ENCODE measurements around the gene BPI.
A peak's percentile ranks its signal among the peaks of the same experiment; 100 is the strongest.
"Not testable (repeated sequence)": the region's sequence is repeated elsewhere in the genome, so short reads cannot be mapped to it uniquely, and the experiment has no call there.

The BPI gene

DNA sequence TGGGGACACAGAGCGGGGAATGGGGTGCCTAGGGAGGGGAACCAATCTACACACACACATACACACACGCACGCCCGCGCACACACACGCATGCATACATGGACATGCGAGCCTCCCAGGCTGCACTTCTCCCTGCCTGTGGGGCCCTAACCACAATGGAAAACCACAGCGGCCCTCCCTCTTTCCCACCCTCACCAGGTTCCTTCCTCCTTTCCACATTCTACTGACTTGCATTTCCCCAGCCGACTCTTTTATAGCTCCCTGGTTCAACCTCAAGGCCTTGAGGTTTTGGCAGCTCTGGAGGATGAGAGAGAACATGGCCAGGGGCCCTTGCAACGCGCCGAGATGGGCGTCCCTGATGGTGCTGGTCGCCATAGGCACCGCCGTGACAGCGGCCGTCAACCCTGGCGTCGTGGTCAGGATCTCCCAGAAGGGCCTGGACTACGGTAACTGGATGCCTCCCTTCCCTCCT, at the start of gene BPI:
Gene BPI (plus strand): TSS at position 249 of the 472 bp plus-strand sequence. CDS start 68 bp downstream, at position 317.
- no peak for DNase-seq

- DNase-seq, result not testable (repeated sequence)
Observed at GRCh38 chr20:38254621-38255020, 49.3 kb upstream of the BPI start.

- DNase-seq, result no peak
Observed at GRCh38 chr20:38255393-38255792, 48.6 kb upstream of the BPI start.

DNA sequence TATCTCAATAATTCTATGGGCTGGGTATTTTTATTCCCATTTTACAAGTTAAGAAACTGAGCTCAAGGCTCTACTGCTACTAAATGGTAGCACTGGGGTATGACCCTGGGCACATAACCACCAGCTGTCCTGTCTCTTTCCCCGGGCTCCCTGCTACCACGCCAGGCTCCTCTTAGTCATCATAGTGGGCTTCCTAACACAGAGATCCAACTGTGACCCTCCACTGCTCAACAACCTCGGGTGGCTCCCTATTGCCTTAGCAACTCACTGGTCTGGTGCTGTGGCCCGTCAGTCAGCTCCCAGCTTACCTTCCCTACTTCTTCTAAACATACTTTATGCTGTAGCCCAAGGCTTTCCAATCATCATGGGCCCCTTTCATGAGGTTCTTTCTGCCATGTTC, 47.9 kb upstream of the BPI start:
- no peak for DNase-seq

DNA sequence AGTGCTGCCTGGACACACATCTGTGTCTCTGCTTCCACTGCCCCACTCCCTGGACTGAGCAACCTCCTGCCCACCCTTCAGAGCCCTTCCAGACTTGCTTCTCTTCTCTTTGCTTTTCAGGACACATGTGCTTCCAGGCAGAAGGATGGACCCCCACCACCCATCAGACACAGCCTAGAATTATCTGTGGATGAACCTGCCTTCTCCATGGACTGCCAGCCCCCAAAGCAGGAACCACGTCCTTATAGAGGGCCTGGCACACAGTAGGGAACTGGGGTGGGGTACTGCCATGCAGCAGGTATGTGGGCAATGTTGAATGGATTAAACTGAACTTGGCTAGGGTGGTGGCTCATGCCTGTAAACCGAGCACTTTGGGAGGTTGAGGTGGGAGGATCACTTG, 47.0 kb upstream of the BPI start:
- no peak for DNase-seq

- no peak for DNase-seq
Observed at GRCh38 chr20:38258545-38259215, 45.3 kb upstream of the BPI start.

GRCh38 chr20:38260025-38260377, 44.0 kb upstream of the BPI start:
- no peak for DNase-seq

DNA sequence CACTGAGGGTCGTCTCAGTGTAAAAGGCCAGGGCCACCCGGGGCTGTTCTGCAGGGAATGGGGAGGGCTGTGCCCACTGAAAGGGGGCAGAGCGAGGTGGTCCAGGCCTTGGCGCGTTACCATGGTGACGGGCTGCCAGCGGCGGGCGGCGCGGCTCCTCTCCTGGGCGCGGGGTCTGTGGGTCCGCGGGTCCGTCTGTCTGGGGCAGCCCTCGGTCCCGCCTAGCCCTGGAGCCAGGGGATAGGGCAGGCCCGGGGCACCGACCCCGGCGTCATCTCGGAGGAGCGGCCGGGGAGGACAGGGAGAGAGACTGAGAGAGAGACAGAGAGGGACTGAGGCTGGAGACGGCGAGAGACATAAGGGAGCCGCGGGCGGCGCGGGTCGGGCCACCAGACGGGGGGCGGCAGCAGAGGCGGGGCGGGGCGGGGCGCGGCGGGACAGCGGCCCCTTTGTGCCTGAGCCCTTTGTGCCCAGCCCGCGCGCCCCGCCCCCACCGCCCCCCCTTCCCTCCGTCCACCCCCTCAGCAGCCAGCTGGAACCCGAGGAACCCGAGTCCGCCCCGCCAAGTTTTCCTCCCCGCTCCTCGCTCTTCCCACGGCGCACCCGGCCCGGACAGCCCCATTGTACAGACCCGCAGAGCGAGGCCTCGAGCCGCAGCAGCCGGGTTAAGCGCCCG, 43.4 kb upstream of the BPI start, which contains the start of gene KIAA1755:
Gene KIAA1755 (minus strand): TSS at position 358 of the 676 bp plus-strand sequence. CDS start 235 bp downstream, at position 123.
- DNase-seq, result no peak

DNA sequence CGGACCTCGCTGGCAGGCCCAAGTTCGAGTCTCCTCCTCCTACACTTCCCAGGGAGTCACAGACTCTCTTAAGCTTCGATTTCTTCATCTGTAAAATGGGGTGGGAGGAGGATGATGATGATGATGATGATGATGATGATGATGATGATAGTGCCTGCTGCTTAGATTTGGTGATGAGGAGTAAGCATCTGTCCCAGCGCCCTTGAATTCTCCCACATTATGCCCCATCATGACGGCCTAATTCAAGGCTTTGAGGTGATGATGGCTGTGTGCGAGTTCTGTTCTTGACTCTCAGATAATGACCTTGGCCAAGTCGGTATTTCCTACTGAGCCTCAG, 42.9 kb upstream of the BPI start:
- no peak for DNase-seq

- no peak for DNase-seq
Observed at GRCh38 chr20:38262931-38263330, 41.0 kb upstream of the BPI start.

GRCh38 chr20:38266426-38266825, 37.5 kb upstream of the BPI start:
- DNase-seq, result no peak

- no peak for DNase-seq
Observed at GRCh38 chr20:38267296-38267695, 36.7 kb upstream of the BPI start.

DNA sequence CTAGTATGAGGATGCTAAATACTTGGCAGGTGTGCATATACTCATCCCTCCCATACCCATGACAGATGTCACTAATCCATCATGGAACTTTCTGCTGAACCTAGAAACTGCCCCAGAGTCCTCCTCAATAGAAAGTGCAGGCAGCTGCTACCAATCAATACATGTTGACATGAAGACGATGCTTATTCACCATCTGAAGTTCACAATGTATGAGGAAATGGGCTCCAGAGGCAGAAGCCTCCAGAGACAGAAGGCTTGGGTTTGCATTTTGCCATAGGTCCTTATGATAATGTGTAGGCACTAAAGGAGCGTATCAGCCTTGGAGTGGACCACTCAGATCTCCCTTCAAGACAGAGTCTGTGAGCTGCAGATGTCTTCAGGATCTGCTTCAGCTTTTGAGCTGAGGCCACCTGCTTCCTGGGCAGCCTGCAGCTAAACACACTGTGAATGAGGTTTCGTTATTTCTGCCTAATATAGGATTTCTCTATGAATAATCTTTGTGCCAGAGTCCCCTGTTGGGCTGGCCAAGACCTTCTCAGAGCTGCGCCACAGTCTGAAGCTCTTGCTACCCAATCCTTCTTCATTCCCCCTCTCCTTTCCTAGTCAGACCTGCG, 35.9 kb upstream of the BPI start:
- DNase-seq, result no peak

DNA sequence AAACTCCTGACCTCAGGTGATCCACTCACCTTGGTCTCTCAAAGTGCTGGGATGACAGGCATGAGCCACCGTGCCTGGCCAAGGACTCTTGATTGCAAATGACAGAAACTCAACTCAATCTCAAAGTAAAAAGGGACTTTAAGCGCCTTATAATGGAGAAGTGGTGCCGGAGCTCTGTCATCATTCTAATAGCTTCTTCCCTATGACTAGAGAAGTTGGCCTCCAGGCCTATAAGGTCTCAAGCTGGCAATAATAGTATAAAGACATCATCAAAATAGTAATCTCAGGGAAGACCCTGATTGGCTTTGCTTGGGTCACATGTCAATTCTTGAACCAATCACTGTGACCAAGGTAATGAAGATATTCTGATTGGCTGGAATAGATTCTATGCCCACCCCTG, 34.9 kb upstream of the BPI start:
- no peak for DNase-seq

DNA sequence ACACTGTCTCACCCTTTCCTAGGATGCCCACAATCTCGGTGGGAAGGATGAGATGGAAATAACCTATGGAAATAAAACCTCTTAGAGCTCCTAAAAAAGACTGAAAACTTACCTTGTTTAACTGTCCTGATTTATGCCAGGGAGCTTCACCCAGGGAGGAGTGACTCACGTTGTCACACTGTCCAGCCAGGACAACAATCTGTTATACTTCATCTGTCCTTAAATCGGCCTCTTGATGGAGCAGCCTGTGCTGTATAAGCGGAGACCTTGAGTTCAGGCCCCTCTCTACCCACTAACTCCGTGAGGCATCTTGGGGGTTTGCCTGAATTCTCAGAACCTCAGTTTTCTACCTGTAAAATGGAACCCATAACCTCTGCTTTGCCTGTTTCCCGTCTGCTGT, 34.2 kb upstream of the BPI start:
- no peak for DNase-seq

- no peak for DNase-seq
Observed at GRCh38 chr20:38270869-38271605, 32.9 kb upstream of the BPI start.

GRCh38 chr20:38271608-38272120, 32.3 kb upstream of the BPI start:
- no peak for DNase-seq

- no peak for DNase-seq
Observed at GRCh38 chr20:38272398-38272797, 31.6 kb upstream of the BPI start.

GRCh38 chr20:38272961-38273360, 31.0 kb upstream of the BPI start:
- DNase-seq, result no peak

DNA sequence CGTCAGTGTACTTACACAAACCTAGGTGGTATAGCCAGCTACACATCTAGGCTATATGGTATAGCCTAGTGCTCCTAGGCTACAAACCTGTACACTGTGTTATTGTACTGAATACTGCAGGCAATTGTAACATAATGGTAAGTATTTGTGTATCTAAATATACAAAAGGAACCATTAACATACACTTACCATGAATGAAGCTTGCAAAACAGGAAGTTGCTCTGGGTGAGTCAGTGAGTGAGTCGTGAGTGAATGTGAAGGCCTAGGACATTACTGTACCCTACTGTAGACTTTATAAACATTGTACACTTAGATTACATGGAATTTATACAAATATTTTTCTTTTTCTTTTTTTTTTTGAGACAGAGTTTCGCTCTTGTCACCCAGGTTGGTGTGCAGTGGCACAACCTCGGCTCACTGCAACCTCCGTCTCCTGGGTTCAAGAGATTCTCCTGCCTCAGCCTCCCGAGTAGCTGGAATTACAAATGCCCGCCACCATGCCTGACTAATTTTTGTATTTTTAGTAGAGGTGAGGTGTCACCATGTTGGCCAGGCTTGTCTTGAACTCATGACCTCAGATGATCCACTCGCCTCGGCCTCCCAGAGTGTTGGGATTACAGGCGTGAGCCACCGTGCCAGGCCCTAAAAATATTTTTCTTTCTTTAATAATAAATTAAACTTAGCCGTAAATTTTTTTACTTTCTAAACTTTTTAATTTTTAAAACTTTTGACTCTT, 28.0 kb upstream of the BPI start:
- DNase-seq, result peak in 1 of 2 experiments; percentile 9

DNA sequence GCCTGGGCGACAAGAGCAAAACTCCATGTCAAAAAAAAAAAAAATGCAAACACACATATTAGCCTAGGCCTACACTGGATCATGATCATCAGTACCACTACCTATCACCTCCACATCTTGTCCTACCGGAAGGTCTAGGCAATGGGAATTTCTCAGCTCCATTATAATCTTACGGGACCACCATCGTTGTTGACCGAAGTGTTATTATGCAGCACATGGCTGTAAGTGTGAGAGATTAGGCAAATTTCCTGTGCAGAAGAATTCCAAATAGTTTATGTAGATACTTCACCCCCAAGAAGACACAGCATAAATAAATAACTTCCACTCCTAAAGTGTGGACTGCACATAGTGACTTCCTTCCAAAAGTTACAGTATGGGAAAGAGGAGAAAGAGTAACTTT, 26.7 kb upstream of the BPI start:
- DNase-seq, result no peak

GRCh38 chr20:38277691-38278090, 26.3 kb upstream of the BPI start:
- no peak for DNase-seq

DNA sequence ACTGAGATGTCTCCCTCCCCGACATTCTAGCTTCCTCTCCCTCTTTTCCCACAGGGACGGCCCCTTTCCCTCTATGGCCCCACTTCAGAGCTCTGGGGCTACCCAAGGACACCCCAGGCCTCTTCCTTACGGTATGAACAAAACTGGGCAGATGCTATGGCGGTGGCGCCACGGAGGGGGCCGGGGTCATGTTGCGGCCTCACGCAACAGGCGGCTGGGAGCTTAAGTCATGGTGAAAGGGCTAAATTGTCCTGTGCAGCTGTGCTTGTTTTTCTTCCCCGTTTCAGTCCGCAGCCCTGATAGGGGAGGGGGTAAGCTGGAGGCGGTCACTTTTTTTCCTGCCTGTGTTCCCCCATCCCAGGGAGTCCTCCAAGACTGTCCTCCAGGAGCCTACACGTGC, 25.8 kb upstream of the BPI start:
- no peak for DNase-seq
